Transverse colon (tissue), 3 donors: ENCODE results near the gene ATP1A2.
A peak's percentile ranks its signal among the peaks of the same experiment; 100 is the strongest.

ENCODE experiments used
- CTCF ChIP-seq, 5 experiments: fragments of 200-600 bp in 3 of 5; fragments of 450-650 bp in 2 of 5; sonication (generic) in 3 of 5; IDR thresholded peaks; 1 replicate in 2 of 5; 2 replicates in 3 of 5; pipeline ENCODE4 v1.5.1; 2016 to 2017; ENCODE audit warnings: antibody characterized with exemption in 5 of 5, inconsistent platforms in 3 of 5, mild to moderate bottlenecking in 2 of 5, moderate library complexity in 1 of 5
- POLR2A ChIP-seq: fragments of 450-650 bp; IDR thresholded peaks from one replicate; pipeline ENCODE4 v1.6.1; 2016; ENCODE audit warnings: antibody characterized with exemption, mild to moderate bottlenecking, moderate library complexity

- peak in 1 of 5 experiments; percentile 6 for TF ChIP-seq CTCF (IDR thresholded peaks at IDR 0.05)
- no peak for TF ChIP-seq POLR2A
Observed at GRCh38 chr1:160161965-160162705, 46.6 kb downstream of the ATP1A2 start.
